Measurements from ENCODE around the gene GLYR1.

DNA sequence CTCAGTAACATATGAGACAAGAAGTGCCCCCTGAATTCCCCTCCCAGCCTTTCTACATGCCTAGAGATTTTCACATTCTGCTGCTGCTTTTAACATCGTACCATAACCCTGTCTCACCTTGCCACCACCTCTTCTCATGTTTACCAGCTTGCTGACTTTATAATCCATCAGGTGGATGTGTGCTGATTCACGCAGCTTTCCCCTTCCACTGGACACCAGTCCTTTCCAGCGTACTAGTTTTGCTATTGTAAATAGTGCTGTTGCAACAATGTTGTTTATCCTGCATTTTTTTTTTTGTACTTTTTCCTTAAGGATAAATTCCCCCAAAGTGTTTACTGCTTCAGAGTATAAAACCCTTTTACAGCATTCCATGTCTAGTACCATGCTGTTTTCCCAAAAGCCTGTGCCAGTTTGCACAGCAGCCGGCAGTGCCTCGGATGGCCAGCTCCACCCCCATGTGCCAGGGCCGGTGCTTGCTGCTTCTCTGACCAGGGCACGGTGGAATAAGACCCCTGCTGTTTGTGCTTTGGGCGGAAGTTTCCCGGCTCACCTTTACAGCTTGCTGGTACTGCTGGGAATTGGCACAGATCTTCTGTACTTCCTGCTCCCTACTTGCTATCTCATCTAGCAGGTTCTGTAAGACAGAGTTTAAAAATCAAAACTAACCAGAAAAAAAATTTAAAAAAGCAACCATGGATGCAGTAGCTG is 41.5 kb upstream of the GLYR1 start:
- TF ChIP-seq, protein P1, sequence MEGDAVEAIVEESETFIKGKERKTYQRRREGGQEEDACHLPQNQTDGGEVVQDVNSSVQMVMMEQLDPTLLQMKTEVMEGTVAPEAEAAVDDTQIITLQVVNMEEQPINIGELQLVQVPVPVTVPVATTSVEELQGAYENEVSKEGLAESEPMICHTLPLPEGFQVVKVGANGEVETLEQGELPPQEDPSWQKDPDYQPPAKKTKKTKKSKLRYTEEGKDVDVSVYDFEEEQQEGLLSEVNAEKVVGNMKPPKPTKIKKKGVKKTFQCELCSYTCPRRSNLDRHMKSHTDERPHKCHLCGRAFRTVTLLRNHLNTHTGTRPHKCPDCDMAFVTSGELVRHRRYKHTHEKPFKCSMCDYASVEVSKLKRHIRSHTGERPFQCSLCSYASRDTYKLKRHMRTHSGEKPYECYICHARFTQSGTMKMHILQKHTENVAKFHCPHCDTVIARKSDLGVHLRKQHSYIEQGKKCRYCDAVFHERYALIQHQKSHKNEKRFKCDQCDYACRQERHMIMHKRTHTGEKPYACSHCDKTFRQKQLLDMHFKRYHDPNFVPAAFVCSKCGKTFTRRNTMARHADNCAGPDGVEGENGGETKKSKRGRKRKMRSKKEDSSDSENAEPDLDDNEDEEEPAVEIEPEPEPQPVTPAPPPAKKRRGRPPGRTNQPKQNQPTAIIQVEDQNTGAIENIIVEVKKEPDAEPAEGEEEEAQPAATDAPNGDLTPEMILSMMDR (conservative IDR thresholded peaks at IDR 0.05; ENCODE audit: low read depth, low read length), result no peak
- TF ChIP-seq RAD21 (IDR thresholded peaks at IDR 0.05; ENCODE audit: low read length), result no peak
- TF ChIP-seq POLR2A (IDR thresholded peaks at IDR 0.05; ENCODE audit: low read depth, low read length), result no peak
- TF ChIP-seq SMC3 (IDR thresholded peaks at IDR 0.05; ENCODE audit: low read depth, low read length), result no peak
- TF ChIP-seq CEBPB (IDR thresholded peaks at IDR 0.05; ENCODE audit: low read depth, low read length), result no peak
- no peak for TF ChIP-seq CHD1 (IDR thresholded peaks at IDR 0.05; ENCODE audit: low read depth, low read length)
- no peak for TF ChIP-seq MXI1 (IDR thresholded peaks at IDR 0.05; ENCODE audit: borderline replicate concordance, low read depth, low read length)
- TF ChIP-seq, protein P2, sequence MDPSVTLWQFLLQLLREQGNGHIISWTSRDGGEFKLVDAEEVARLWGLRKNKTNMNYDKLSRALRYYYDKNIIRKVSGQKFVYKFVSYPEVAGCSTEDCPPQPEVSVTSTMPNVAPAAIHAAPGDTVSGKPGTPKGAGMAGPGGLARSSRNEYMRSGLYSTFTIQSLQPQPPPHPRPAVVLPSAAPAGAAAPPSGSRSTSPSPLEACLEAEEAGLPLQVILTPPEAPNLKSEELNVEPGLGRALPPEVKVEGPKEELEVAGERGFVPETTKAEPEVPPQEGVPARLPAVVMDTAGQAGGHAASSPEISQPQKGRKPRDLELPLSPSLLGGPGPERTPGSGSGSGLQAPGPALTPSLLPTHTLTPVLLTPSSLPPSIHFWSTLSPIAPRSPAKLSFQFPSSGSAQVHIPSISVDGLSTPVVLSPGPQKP (IDR thresholded peaks at IDR 0.05; ENCODE audit: borderline replicate concordance, low read depth, low read length), result no peak
- no peak for TF ChIP-seq RFX5 (IDR thresholded peaks at IDR 0.05; ENCODE audit: low read depth, low read length)
- TF ChIP-seq MAFK (IDR thresholded peaks at IDR 0.05; ENCODE audit: low read depth, low read length), result no peak
- no peak for TF ChIP-seq RCOR1 (IDR thresholded peaks at IDR 0.05; ENCODE audit: insufficient replicate concordance, low read length)
- no peak for TF ChIP-seq BHLHE40 (IDR thresholded peaks at IDR 0.05; ENCODE audit: low read depth, low read length)
- TF ChIP-seq USF2 (IDR thresholded peaks at IDR 0.05; ENCODE audit: low read depth, low read length), result no peak
- no peak for TF ChIP-seq FOS (IDR thresholded peaks at IDR 0.05; ENCODE audit: low read depth, low read length)
